ENCODE measurements around the gene ZP1. TPM values are rescaled to one million over a fixed set of nuclear protein-coding genes. Genes with fewer than 3 reads are reported as not detected.

ZP1 gene
- total and polyA plus RNA-seq, 4 donors: not detected

DNA sequence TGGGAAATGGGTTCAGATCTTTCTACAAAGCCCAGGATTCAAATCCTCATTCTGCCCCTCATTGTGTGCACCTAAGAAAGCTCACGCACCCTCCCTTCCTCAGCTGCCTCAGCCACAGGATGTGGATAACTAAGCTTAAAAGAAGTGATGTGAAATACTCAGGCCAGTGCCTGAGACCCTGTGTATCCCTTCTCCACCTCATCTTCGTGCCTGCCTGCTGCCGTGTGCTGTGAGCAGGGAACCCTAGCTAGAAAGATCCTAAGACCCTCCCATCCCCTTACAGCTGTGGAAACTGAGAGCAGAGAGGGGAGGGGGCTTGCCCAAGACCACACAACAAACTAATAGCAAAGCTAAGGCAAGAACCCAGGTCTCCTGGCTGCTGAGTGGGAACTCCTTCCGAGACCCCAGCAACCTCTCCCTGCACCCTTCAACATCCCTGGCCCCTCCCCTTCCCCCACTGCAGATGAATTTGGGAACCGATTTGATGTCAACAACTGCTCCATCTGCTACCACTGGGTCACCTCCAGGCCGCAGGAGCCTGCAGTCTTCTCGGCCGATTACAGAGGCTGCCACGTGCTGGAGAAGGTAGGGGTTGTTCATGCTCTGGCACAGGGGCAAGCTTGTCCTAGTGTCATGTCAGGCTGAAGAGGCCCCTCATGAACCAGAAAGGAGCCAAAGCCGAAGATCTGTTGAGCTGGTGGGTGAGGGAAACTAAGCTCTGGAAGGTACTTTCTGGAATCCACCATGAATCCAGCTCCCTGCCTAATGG lies 1.5 kb downstream of the ZP1 start:
- no peaks in the 10 kb centered on the region for H3K27me3 ChIP-seq (ENCODE audit: control insufficient read depth in 4 of 4, insufficient read depth in 4 of 4, low read length in 3 of 4)
- TF ChIP-seq TAF1 (conservative IDR thresholded peaks at IDR 0.05) (no peak), FOXA2 (IDR thresholded peaks at IDR 0.05) (no peak), RAD21 (IDR thresholded peaks at IDR 0.05) (no peak), GABPA (IDR thresholded peaks at IDR 0.05 in 1 of 2, conservative IDR thresholded peaks at IDR 0.05 in 1 of 2) (no peak), JUND (IDR thresholded peaks at IDR 0.05) (no peak), RXRA (IDR thresholded peaks at IDR 0.05) (no peak), FOXA1 (IDR thresholded peaks at IDR 0.05) (no peak), NR2F2 (IDR thresholded peaks at IDR 0.05) (no peak), EGR1 (IDR thresholded peaks at IDR 0.05; ENCODE audit: low read depth in 2 of 2) (no peak)
- TF ChIP-seq, protein P1, sequence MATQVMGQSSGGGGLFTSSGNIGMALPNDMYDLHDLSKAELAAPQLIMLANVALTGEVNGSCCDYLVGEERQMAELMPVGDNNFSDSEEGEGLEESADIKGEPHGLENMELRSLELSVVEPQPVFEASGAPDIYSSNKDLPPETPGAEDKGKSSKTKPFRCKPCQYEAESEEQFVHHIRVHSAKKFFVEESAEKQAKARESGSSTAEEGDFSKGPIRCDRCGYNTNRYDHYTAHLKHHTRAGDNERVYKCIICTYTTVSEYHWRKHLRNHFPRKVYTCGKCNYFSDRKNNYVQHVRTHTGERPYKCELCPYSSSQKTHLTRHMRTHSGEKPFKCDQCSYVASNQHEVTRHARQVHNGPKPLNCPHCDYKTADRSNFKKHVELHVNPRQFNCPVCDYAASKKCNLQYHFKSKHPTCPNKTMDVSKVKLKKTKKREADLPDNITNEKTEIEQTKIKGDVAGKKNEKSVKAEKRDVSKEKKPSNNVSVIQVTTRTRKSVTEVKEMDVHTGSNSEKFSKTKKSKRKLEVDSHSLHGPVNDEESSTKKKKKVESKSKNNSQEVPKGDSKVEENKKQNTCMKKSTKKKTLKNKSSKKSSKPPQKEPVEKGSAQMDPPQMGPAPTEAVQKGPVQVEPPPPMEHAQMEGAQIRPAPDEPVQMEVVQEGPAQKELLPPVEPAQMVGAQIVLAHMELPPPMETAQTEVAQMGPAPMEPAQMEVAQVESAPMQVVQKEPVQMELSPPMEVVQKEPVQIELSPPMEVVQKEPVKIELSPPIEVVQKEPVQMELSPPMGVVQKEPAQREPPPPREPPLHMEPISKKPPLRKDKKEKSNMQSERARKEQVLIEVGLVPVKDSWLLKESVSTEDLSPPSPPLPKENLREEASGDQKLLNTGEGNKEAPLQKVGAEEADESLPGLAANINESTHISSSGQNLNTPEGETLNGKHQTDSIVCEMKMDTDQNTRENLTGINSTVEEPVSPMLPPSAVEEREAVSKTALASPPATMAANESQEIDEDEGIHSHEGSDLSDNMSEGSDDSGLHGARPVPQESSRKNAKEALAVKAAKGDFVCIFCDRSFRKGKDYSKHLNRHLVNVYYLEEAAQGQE (IDR thresholded peaks at IDR 0.05): no peak
- TF ChIP-seq, protein P2, sequence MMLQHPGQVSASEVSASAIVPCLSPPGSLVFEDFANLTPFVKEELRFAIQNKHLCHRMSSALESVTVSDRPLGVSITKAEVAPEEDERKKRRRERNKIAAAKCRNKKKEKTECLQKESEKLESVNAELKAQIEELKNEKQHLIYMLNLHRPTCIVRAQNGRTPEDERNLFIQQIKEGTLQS (IDR thresholded peaks at IDR 0.05): no peak
- TF ChIP-seq, protein P3, sequence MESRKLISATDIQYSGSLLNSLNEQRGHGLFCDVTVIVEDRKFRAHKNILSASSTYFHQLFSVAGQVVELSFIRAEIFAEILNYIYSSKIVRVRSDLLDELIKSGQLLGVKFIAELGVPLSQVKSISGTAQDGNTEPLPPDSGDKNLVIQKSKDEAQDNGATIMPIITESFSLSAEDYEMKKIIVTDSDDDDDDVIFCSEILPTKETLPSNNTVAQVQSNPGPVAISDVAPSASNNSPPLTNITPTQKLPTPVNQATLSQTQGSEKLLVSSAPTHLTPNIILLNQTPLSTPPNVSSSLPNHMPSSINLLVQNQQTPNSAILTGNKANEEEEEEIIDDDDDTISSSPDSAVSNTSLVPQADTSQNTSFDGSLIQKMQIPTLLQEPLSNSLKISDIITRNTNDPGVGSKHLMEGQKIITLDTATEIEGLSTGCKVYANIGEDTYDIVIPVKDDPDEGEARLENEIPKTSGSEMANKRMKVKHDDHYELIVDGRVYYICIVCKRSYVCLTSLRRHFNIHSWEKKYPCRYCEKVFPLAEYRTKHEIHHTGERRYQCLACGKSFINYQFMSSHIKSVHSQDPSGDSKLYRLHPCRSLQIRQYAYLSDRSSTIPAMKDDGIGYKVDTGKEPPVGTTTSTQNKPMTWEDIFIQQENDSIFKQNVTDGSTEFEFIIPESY (IDR thresholded peaks at IDR 0.05): no peak
- TF ChIP-seq, protein P4, sequence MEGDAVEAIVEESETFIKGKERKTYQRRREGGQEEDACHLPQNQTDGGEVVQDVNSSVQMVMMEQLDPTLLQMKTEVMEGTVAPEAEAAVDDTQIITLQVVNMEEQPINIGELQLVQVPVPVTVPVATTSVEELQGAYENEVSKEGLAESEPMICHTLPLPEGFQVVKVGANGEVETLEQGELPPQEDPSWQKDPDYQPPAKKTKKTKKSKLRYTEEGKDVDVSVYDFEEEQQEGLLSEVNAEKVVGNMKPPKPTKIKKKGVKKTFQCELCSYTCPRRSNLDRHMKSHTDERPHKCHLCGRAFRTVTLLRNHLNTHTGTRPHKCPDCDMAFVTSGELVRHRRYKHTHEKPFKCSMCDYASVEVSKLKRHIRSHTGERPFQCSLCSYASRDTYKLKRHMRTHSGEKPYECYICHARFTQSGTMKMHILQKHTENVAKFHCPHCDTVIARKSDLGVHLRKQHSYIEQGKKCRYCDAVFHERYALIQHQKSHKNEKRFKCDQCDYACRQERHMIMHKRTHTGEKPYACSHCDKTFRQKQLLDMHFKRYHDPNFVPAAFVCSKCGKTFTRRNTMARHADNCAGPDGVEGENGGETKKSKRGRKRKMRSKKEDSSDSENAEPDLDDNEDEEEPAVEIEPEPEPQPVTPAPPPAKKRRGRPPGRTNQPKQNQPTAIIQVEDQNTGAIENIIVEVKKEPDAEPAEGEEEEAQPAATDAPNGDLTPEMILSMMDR (IDR thresholded peaks at IDR 0.05; ENCODE audit: low read depth, low read length, missing input control): no peak
- H3K9ac ChIP-seq (ENCODE audit: low read depth in 1 of 2, low read length in 2 of 2): no peak overlapping the region
- no peak overlapping the region for H3K27ac ChIP-seq (ENCODE audit: low read depth in 1 of 2, low read length in 2 of 2)
- H3K4me1 ChIP-seq (ENCODE audit: control insufficient read depth in 4 of 4, insufficient read depth in 4 of 4, low read length in 3 of 4): peaks cover 0 to 8% (median 4%) of the 10 kb centered on the region in 4 donors
- H3K9me3 ChIP-seq (ENCODE audit: control insufficient read depth in 4 of 4, low read length in 3 of 4): no peaks in the 10 kb centered on the region
- WGBS: 87% methylated on average over 10 of the region's 10 CpGs
- DNase-seq (ENCODE audit: low spot score): no peak
- no peak overlapping the region for H3K4me3 ChIP-seq (ENCODE audit: low read depth in 1 of 3, low read length in 3 of 3)
- no peaks in the 10 kb centered on the region for H3K36me3 ChIP-seq (ENCODE audit: control insufficient read depth in 4 of 4, insufficient read depth in 3 of 4, low read depth in 1 of 4, low read length in 3 of 4)

DNA sequence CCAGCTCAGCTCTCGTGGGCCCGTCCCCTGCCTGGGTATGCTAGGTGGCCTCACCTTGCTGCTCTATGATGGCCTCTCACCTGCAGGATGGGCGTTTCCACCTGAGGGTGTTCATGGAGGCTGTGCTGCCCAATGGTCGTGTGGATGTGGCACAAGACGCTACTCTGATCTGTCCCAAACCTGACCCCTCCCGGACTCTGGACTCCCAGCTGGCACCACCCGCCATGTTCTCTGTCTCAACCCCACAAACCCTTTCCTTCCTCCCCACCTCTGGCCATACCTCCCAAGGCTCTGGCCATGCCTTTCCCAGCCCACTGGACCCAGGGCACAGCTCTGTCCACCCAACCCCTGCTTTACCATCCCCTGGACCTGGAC lies 2.1 kb downstream of the ZP1 start:
- Histone ChIP-seq H3K27me3 (ENCODE audit: control insufficient read depth in 4 of 4, insufficient read depth in 4 of 4, low read length in 3 of 4) (no peaks in the 10 kb centered on the region), H3K36me3 (ENCODE audit: control insufficient read depth in 4 of 4, insufficient read depth in 3 of 4, low read depth in 1 of 4, low read length in 3 of 4) (no peaks in the 10 kb centered on the region), H3K4me1 (ENCODE audit: control insufficient read depth in 4 of 4, insufficient read depth in 4 of 4, low read length in 3 of 4) (peaks cover 0 to 8% (median 4%) of the 10 kb centered on the region in 4 donors), H3K27ac (ENCODE audit: low read depth in 1 of 2, low read length in 2 of 2) (no peak overlapping the region), H3K4me3 (ENCODE audit: low read depth in 1 of 3, low read length in 3 of 3) (no peak overlapping the region), H3K9ac (ENCODE audit: low read depth in 1 of 2, low read length in 2 of 2) (no peak overlapping the region), H3K9me3 (ENCODE audit: control insufficient read depth in 4 of 4, low read length in 3 of 4) (no peaks in the 10 kb centered on the region)
- WGBS: 90% methylated on average over 7 of the region's 7 CpGs
- no peak for DNase-seq (ENCODE audit: low spot score)
- TF ChIP-seq GABPA (IDR thresholded peaks at IDR 0.05 in 1 of 2, conservative IDR thresholded peaks at IDR 0.05 in 1 of 2): no peak
- no peak for TF ChIP-seq EGR1 (IDR thresholded peaks at IDR 0.05; ENCODE audit: low read depth in 2 of 2)
- TF ChIP-seq HNF4G (IDR thresholded peaks at IDR 0.05): no peak
- TF ChIP-seq, protein P3 (IDR thresholded peaks at IDR 0.05): no peak
- TF ChIP-seq TAF1 (conservative IDR thresholded peaks at IDR 0.05): no peak
- TF ChIP-seq, protein P5, sequence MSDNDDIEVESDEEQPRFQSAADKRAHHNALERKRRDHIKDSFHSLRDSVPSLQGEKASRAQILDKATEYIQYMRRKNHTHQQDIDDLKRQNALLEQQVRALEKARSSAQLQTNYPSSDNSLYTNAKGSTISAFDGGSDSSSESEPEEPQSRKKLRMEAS (IDR thresholded peaks at IDR 0.05): no peak
- TF ChIP-seq FOXA1 (IDR thresholded peaks at IDR 0.05): no peak
- TF ChIP-seq, protein P1 (IDR thresholded peaks at IDR 0.05): no peak
- no peak for TF ChIP-seq SP1 (IDR thresholded peaks at IDR 0.05)
- TF ChIP-seq RAD21 (IDR thresholded peaks at IDR 0.05): no peak
- TF ChIP-seq YY1 (IDR thresholded peaks at IDR 0.05): no peak

Data from liver (tissue), 9 donors.